Fibroblast of lung (primary cell): ENCODE data around the gene LUZP2. TPM values are rescaled to one million over a fixed set of nuclear protein-coding genes. Genes with fewer than 3 reads are reported as not detected.
A peak's percentile ranks its signal among the peaks of the same experiment; 100 is the strongest.

Source experiments
- DNase-seq, 2 donors: peaks; one replicate each; pipeline versions ENCODE4 v3.0.0 to v3.0.0-alpha.2; 2010; ENCODE audit warnings: low read depth in 2 of 2
- H2AFZ ChIP-seq: 2 replicates; pipeline ENCODE4 v1.5.1; 2012; ENCODE audit warnings: low read length, control low read depth, inconsistent platforms
- H3K27ac ChIP-seq: 2 replicates; pipeline ENCODE4 v1.5.1; 2011; ENCODE audit warnings: low read length, control low read depth; ENCODE audit not compliant: insufficient read depth
- H3K27me3 ChIP-seq: 2 replicates; pipeline ENCODE4 v1.5.1; 2011; ENCODE audit warnings: mild to moderate bottlenecking, low read length; ENCODE audit not compliant: control insufficient read depth, insufficient read depth
- H3K36me3 ChIP-seq: 2 replicates; pipeline ENCODE4 v1.5.1; 2011; ENCODE audit warnings: low read length; ENCODE audit not compliant: control insufficient read depth, insufficient read depth
- H3K4me1 ChIP-seq: 2 replicates; pipeline ENCODE4 v1.5.1; 2011; ENCODE audit warnings: low read length; ENCODE audit not compliant: control insufficient read depth, insufficient read depth; ENCODE audit errors: extremely low read depth
- H3K4me2 ChIP-seq: 2 replicates; pipeline ENCODE4 v1.5.1; 2011; ENCODE audit warnings: low read length, control low read depth; ENCODE audit not compliant: insufficient read depth; ENCODE audit errors: extremely low read depth
- H3K4me3 ChIP-seq, 4 experiments: fragments of 200-600 bp in 1 of 4; sonication (generic) in 1 of 4; replicated peaks in 1 of 4; 2 replicates each; pipeline ENCODE4 v1.5.1; 2011 to 2016; ENCODE audit warnings: low read length in 4 of 4, low read depth in 3 of 4, mild to moderate bottlenecking in 3 of 4, control low read depth in 2 of 4, inconsistent platforms in 1 of 4, mixed read lengths in 1 of 4; ENCODE audit not compliant: insufficient read depth in 1 of 4; ENCODE audit errors: control extremely low read depth in 1 of 4
- H3K79me2 ChIP-seq: 2 replicates; pipeline ENCODE4 v1.5.1; 2012; ENCODE audit warnings: mild to moderate bottlenecking, low read length, inconsistent platforms; ENCODE audit not compliant: control insufficient read depth, insufficient read depth
- H3K9ac ChIP-seq: 2 replicates; pipeline ENCODE4 v1.5.1; 2011; ENCODE audit warnings: mild to moderate bottlenecking, low read length, control low read depth; ENCODE audit not compliant: insufficient read depth
- H3K9me3 ChIP-seq: 2 replicates; pipeline ENCODE4 v1.5.1; 2012; ENCODE audit warnings: low read depth, low read length; ENCODE audit not compliant: control insufficient read depth, insufficient read depth
- H4K20me1 ChIP-seq: 2 replicates; pipeline ENCODE4 v1.5.1; 2011; ENCODE audit warnings: low read length; ENCODE audit not compliant: control insufficient read depth, insufficient read depth; ENCODE audit errors: extremely low read depth
- EZH2 ChIP-seq: IDR thresholded peaks from 2 replicates; pipeline ENCODE4 v1.5.1; 2012; ENCODE audit warnings: low read length, control low read depth, mild to moderate bottlenecking; ENCODE audit errors: missing control alignments
- polyA plus RNA-seq, 2 donors: library from polyadenylated mRNA; depleted of rRNA in 1 of 2; stranded (reverse) in 1 of 2; unstranded in 1 of 2; fragments of >200 nt; gene quantifications; 2 replicates each; pipeline ENCODE4 v1.2.1, GENCODE V29; 2011 to 2012; ENCODE audit warnings: missing spikeins in 1 of 2
- total RNA-seq: library from RNA; depleted of rRNA; stranded (reverse); fragments of >200 nt; gene quantifications from 2 replicates; pipeline ENCODE4 v1.2.1, GENCODE V29; 2014
- TF ChIP-seq, protein P1 (sequence below), 2 donors: IDR thresholded peaks in 1 of 2; conservative IDR thresholded peaks in 1 of 2; 1 replicate in 1 of 2; 2 replicates in 1 of 2; pipeline ENCODE4 v1.5.1; 2011 to 2012; ENCODE audit warnings: low read length in 2 of 2, control low read depth in 1 of 2, inconsistent platforms in 1 of 2, low read depth in 1 of 2, mild to moderate bottlenecking in 1 of 2

LUZP2 gene
- total and polyA plus RNA-seq, 2 donors (not counting 1 experiment from before 2014, with no cell fraction given), result 0.03 to 0.50 TPM

- H4K20me1 ChIP-seq, result no peaks in the 10 kb centered on the region
- no peaks in the 10 kb centered on the region for H3K36me3 ChIP-seq
- no peaks in the 10 kb centered on the region for H3K27me3 ChIP-seq
- H3K4me2 ChIP-seq, result no peak overlapping the region
- H3K9ac ChIP-seq, result no peak overlapping the region
- DNase-seq, result peak in 1 of 2 donors; percentile 7
- no peak overlapping the region for H2AFZ ChIP-seq
- TF ChIP-seq, protein P1, sequence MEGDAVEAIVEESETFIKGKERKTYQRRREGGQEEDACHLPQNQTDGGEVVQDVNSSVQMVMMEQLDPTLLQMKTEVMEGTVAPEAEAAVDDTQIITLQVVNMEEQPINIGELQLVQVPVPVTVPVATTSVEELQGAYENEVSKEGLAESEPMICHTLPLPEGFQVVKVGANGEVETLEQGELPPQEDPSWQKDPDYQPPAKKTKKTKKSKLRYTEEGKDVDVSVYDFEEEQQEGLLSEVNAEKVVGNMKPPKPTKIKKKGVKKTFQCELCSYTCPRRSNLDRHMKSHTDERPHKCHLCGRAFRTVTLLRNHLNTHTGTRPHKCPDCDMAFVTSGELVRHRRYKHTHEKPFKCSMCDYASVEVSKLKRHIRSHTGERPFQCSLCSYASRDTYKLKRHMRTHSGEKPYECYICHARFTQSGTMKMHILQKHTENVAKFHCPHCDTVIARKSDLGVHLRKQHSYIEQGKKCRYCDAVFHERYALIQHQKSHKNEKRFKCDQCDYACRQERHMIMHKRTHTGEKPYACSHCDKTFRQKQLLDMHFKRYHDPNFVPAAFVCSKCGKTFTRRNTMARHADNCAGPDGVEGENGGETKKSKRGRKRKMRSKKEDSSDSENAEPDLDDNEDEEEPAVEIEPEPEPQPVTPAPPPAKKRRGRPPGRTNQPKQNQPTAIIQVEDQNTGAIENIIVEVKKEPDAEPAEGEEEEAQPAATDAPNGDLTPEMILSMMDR (conservative IDR thresholded peaks at IDR 0.05 in 1 of 2, IDR thresholded peaks at IDR 0.05 in 1 of 2; ENCODE audit: low read depth in 1 of 2, low read length in 2 of 2), result no peak
- TF ChIP-seq EZH2, result no peak
- H3K27ac ChIP-seq, result no peak overlapping the region
- H3K9me3 ChIP-seq, result no peaks in the 10 kb centered on the region
- H3K4me3 ChIP-seq, result no peak overlapping the region
- H3K79me2 ChIP-seq, result no peaks in the 10 kb centered on the region
- H3K4me1 ChIP-seq, result no peaks in the 10 kb centered on the region
Measured at GRCh38 chr11:24932110-24933000, 435.5 kb downstream of the LUZP2 start.

DNA sequence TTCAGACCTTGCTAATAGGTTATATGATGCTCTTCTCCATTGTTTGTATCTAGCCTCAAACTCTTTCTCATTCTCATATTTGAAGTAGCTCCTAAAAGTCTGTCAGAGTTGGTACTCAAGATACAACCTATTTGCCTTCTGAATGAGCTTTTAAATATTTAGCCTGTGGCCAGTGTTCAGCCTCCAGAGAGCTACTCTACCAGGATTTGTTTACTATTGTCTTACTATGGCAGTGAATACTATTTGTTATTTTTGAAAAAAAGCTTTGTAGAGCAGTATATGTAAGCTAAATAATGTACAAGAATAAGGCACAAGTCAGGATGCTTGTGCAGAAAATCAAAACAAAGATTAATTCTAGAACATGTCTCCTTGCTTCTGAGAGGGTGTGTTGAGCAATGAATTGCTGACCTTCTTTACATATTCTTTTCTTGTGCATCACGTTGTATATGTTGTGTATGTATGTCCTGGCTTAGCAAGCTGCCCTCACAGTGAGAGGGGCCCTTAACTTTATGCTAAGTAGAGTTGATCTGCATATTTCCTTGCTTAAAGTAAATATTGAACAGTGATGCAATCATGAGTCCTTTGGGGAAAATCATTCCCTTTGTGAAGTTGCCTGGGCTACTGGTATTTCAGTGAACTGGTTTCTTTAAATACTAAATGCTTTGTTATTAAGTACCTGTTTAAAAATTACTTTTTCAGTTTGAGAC is 438.0 kb downstream of the LUZP2 start:
- Histone ChIP-seq H2AFZ (no peak overlapping the region), H3K9me3 (no peaks in the 10 kb centered on the region), H3K79me2 (no peaks in the 10 kb centered on the region), H3K4me1 (no peaks in the 10 kb centered on the region), H3K9ac (no peak overlapping the region), H3K27me3 (no peaks in the 10 kb centered on the region), H3K36me3 (no peaks in the 10 kb centered on the region), H3K4me3 (no peak overlapping the region), H3K4me2 (no peak overlapping the region), H3K27ac (no peak overlapping the region), H4K20me1 (no peaks in the 10 kb centered on the region)
- peak; percentile 2 to 76 for DNase-seq
- TF ChIP-seq EZH2, result no peak
- TF ChIP-seq, protein P1 (conservative IDR thresholded peaks at IDR 0.05 in 1 of 2, IDR thresholded peaks at IDR 0.05 in 1 of 2; ENCODE audit: low read depth in 1 of 2, low read length in 2 of 2), result no peak

DNA sequence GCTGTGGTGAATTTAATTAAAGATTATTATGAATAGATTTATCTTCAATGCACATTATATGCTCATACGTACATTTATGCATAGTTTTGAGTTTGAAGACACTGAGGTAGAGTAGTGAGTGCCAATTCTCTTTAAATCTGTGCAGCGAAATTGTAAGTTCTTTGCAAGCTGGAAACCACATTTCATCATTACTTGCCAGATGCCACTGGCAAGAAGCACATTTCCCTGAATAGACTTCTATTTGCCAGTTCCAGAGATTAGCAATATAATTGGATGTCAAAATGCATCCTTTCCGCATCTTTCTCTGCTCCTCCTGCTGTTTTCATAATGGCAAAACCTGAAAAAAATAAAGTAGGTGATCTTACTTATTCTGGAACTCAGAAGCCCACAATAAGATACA is 448.0 kb downstream of the LUZP2 start:
- no peak overlapping the region for H3K4me3 ChIP-seq
- peak in 1 of 2 donors; percentile 5 for DNase-seq
- no peaks in the 10 kb centered on the region for H3K27me3 ChIP-seq
- no peaks in the 10 kb centered on the region for H3K9me3 ChIP-seq
- H3K36me3 ChIP-seq, result no peaks in the 10 kb centered on the region
- no peaks in the 10 kb centered on the region for H4K20me1 ChIP-seq
- H3K4me1 ChIP-seq, result no peaks in the 10 kb centered on the region
- H3K79me2 ChIP-seq, result no peaks in the 10 kb centered on the region
- TF ChIP-seq EZH2, result no peak
- TF ChIP-seq, protein P1 (conservative IDR thresholded peaks at IDR 0.05 in 1 of 2, IDR thresholded peaks at IDR 0.05 in 1 of 2; ENCODE audit: low read depth in 1 of 2, low read length in 2 of 2), result no peak
- H3K9ac ChIP-seq, result no peak overlapping the region
- no peak overlapping the region for H3K4me2 ChIP-seq
- H3K27ac ChIP-seq, result no peak overlapping the region
- H2AFZ ChIP-seq, result no peak overlapping the region
